GM19099 (cell line): ENCODE measurements around the gene F2.

Experiments used
- POLR2A ChIP-seq: IDR thresholded peaks from 3 replicates; pipeline ENCODE4 v1.6.1; 2011; ENCODE audit warnings: low read depth; ENCODE audit not compliant: insufficient read length; ENCODE audit errors: extremely low read depth

F2 gene

DNA sequence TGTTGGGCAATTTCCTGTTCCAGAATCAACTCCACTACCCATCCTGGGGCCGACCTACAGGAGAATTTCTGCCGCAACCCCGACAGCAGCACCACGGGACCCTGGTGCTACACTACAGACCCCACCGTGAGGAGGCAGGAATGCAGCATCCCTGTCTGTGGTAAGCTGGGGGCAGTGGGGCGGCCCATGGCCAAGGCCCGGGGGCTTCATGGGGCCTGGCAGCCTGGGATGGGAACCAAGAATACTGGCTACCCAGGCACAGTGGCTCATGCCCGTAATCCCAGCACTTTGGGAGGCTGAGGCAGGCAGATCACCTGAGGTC, 4.3 kb downstream of the F2 start:
- TF ChIP-seq POLR2A = no peak

DNA sequence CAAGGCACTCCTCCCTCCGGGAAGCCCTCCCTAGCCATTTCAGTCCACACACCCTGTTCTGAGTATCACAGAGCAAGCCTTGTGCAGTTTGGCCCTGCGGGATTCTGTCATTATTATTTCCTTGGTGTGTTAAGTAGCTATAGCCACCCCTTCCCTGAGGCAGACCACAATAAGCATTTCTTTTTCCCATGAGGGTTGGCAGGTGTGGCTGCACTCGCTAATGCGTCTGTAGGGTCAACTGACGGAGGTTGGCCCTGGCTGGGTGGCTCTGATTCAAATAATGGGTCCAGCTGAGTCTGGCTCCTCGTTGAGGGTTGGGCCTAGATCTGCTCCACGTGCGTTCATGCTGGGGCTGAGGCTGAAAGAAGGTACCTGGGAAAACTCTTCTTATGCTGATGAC, 5.1 kb downstream of the F2 start:
- no peak for TF ChIP-seq POLR2A

DNA sequence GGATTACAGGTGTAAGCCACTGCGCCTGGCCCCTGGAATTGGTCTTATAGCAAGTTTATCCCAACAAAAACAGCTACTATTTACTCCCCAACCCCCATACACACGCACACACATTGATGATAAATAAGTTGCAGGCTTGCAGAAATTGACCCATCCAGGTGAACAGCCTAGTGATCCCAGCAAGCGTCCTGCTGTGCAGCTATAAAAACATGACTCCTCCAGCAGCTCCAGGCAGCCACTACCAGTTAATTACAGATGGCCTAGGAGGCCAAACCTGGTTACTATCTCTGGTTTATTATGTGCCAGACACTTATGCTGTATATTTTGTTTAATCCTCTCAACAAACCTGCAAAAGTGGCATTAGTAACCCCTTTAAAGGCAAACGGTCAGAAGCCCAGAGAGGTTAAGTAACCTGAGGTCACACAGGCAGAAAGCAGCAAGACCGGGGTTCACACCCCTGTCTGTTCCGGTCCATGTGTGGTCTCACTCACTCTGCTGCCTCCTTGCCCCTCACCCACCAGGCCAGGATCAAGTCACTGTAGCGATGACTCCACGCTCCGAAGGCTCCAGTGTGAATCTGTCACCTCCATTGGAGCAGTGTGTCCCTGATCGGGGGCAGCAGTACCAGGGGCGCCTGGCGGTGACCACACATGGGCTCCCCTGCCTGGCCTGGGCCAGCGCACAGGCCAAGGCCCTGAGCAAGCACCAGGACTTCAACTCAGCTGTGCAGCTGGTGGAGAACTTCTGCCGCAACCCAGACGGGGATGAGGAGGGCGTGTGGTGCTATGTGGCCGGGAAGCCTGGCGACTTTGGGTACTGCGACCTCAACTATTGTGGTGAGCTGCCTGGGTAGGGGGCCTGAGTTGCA, 6.6 kb downstream of the F2 start:
- TF ChIP-seq POLR2A = no peak

DNA sequence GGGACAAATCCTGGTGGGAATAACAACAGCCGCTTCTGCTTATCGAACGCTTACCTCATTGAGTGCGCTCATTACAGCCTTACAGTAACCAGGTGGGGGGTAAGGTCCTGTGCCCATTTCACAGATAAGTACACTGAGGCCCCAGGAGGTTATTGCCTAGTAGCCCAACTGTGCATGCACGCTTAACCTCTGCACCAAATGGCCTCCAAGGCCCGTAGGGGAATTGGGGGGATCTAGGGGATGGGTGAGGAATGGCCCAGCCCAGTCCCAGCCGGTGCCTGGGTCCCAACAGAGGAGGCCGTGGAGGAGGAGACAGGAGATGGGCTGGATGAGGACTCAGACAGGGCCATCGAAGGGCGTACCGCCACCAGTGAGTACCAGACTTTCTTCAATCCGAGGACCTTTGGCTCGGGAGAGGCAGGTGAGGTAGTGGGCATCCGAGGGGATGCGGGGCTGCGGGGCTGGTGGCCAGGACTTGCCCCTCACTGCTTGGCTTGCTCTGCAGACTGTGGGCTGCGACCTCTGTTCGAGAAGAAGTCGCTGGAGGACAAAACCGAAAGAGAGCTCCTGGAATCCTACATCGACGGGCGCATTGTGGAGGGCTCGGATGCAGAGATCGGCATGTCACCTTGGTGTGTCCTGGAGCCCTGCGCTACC, 7.3 kb downstream of the F2 start:
- no peak for TF ChIP-seq POLR2A

DNA sequence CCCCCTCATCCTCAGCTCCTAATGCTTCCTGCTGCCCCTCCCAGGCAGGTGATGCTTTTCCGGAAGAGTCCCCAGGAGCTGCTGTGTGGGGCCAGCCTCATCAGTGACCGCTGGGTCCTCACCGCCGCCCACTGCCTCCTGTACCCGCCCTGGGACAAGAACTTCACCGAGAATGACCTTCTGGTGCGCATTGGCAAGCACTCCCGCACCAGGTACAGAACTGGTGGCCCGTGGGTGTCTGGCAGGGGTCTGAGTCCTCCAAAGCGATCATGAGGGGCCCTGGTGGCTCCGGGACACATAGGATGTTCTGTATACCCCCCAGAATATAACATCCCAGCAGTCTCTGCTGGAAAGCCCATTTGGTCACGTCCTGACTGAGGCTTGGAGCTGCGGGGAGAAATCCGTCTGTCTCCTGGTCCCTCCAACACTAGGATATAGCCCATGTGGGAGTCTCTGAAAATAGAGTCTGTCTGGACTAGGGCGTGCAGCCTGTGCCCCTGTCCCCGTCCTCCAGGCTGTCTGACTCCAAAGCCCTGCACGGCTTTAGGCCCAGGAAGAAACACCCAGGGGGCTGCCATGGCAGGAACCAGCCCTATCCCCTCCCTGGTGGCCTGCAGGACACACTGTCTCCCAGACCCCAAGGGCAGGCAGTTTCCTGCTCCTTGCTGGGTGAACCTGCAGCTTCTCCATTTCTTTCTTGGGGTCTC, 9.1 kb downstream of the F2 start:
- no peak for TF ChIP-seq POLR2A

DNA sequence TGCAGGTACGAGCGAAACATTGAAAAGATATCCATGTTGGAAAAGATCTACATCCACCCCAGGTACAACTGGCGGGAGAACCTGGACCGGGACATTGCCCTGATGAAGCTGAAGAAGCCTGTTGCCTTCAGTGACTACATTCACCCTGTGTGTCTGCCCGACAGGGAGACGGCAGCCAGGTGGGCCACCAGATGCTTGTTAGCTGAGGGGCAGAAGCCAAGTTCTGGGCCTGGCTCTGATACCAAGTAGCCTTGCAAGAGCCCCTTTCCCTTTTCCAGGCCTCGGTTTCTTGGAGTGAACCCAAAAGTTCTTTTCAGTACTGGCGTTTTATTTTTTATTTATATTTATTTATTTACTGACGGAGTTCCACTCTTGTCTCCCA, 9.6 kb downstream of the F2 start:
- no peak for TF ChIP-seq POLR2A

DNA sequence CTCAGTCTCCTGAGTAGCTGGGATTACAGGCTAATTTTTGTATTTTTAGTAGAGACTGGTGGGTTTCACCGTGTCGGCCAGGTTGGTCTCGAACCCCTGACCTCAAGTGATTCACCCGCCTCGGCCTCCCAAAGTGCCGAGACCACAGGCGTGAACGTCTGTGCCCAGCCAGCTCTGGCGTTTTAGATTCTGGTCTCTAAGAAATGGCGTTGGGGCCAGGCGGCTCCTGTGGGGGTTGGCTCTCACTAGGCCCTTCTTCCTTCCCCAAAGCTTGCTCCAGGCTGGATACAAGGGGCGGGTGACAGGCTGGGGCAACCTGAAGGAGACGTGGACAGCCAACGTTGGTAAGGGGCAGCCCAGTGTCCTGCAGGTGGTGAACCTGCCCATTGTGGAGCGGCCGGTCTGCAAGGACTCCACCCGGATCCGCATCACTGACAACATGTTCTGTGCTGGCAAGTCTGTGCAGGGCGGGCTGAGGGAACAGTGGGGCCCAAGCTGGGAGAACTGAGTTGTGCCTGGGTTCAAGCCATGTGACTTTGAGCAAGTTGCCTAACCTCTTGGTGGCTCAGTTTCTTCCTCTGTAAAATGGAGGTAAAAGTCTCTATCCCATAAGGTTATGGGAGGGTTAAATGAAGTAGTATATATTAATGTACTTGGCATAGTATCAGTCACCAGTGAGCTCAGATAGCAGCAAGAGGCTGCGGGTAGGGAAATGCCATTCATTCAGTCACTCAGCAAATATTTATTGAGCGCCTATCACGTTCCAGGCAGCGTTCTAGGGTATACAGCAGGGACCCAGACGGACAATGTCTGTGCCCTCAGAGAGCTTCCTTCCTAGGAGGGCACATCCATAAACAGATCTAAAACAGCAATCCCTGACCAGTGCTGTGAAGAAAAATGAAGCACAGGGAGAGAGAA, 10.4 kb downstream of the F2 start:
- no peak for TF ChIP-seq POLR2A

DNA sequence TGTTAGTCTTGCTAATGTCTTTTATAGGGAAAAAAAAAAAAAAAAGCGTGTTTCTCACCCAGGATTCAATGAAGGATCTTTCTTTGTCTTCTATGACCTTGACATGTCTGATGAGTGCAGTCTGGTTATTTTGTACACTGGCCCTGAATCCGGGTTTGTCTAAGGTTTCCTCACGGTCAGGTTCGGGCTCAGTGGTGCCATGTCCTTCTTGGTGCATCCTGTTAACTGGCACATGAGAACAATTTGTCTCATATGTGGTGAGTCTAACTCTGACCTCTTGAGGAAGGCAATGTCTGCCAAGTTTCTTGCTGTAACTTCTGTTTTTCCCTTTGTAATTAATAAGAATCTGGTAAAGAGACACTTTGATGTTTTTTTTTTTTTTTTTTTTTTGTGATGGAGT, 12.5 kb downstream of the F2 start:
- TF ChIP-seq POLR2A = no peak

DNA sequence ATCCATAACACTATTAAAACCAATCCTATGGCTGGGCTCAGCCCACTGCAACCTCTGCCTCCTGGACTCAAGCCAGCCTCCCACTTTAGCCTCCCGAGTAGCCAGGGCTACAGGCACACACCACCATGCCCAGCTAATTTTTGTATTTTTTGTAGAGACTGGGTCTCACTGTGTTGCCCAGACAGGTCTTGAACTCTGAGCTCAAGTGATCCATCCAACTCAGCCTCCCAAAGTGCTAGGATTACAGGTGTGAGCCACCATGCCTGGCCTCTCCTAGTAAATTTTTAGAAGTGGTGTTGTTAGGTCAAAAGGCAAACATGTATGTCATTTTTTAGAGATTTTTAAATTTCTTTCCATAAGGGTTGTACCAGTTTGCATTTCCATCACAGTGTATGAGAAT, 14.2 kb downstream of the F2 start:
- TF ChIP-seq POLR2A = no peak

DNA sequence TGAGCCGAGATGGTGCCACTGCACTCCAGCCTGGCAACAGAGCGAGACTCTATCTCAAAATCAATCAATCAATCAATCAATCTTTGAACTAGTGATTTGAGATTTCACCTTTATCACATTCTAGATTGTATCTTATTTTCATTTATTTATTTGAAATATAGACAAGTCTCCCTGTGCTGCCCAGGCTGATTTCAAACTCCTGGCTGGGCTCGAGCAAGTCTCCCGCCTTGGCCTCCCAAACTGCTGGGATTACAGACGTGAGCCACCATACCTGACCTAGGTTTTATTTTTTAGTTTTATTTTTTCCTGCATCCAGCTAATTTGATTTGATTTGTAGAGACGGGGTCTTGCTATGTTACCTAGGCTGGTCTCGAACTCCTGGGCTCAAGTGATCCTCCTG, 17.1 kb downstream of the F2 start:
- TF ChIP-seq POLR2A = no peak

DNA sequence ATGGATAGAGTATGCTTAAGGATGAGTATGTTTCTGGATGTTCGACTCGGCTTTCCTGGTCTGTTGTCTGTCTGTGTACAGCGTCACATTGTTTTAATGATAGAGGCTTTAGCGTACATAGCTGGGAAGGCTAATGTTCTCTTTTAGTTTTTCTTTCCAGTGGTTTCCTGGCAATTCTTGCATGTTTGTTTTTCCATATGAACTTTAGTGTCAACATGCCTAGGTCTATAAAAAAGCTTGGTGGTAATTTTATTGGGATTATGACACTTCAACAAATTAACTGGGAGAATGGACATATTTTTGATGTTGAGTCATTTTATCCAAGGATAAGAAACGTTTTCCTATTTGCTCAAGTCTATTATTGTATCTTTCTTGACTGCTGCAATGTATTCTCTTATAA, 17.6 kb downstream of the F2 start:
- no peak for TF ChIP-seq POLR2A

DNA sequence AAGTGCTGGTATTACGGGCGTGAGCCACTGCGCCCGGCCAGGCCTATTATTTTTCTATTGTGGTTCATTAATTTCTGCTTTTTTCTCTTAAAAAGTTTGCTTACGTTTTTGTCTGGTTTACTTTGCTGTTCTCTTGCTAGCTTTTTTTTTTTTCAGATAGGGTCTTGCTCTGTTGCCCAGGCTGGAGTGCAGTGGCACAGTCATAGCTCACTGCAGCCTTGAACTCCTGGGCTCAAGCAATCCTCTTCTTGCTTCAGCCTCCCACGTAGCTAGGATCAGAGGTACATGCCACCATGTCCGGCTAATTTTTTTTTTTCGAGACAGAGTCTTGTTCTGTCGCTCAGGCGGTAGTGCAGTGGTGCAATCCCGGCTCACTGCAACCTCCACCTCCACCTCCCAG, 18.7 kb downstream of the F2 start:
- no peak for TF ChIP-seq POLR2A

DNA sequence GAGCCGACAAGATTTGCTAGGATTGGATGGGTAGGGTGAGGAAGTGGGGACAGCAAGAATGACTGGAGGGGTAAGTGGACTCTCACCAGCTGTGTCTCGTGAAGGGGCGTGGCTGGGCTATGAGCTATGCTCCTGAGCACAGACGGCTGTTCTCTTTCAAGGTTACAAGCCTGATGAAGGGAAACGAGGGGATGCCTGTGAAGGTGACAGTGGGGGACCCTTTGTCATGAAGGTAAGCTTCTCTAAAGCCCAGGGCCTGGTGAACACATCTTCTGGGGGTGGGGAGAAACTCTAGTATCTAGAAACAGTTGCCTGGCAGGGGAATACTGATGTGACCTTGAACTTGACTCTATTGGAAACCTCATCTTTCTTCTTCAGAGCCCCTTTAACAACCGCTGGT, 19.9 kb downstream of the F2 start:
- TF ChIP-seq POLR2A = no peak

DNA sequence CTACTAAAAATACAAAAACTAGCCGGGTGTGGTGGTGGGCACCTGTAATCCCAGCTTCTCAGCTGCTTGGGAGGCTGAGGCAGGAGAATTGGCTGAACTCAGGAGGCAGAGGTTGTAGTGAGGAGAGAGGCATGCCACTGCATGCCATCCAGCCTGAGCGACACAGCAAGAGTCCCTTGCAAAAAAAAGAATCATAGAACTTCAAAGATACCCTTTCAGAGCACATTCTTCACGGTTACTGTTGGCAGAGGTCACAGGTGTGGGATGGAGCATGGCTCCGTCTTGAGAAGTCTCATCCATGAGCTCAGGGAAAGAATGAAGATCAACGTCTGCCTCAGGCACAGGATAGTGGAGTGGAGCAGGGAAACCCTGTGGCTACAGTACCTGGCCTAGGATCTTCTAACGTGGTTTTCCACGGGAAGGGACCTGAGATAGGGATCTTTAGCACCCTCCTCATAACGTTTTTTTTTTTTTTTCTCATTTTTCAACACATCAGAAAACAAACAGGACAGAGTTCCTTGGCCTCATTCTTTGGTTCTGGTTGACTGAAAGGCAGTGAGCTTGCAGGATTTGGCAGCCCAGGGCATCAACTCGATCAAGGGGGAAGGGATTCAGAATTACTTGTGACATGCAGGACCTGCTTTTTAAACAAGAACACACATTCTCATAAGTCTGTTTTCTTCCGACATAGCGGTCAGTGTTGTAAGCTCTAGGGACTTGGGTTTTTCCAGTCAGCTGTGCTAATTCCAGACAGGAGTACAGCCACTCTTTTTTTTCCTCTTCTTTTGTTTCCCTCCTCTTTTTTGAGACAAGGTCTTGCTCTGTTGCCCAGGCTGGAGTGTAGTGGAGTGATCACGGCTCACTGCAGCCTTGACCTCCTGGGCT, 22.8 kb downstream of the F2 start:
- TF ChIP-seq POLR2A = no peak
